OCI-LY1 (cell line): ENCODE measurements around the gene PTGR1.

Experiments used
- H2AFZ ChIP-seq: fragments of 200-600 bp; sonication (generic), shearing (Covaris generic); 2 replicates; pipeline ENCODE4 v1.6.0; 2014; ENCODE audit warnings: antibody characterized with exemption, mild to moderate bottlenecking, low read length
- H3F3A ChIP-seq: fragments of 200-600 bp; sonication (generic), shearing (Covaris generic); 2 replicates; pipeline ENCODE4 v1.6.0; 2014; ENCODE audit warnings: mild to moderate bottlenecking, antibody characterized with exemption, low read length, moderate library complexity; ENCODE audit not compliant: insufficient read depth
- H3K27ac ChIP-seq: fragments of 200-600 bp; sonication (generic); 2 replicates; pipeline ENCODE4 v1.5.1; 2014; ENCODE audit warnings: low read length, mixed run types, mild to moderate bottlenecking, low read depth; ENCODE audit not compliant: poor library complexity, severe bottlenecking
- H3K27me3 ChIP-seq: fragments of 200-600 bp; sonication (generic); 2 replicates; pipeline ENCODE4 v1.6.0; 2014; ENCODE audit warnings: antibody characterized with exemption, mild to moderate bottlenecking, low read length, moderate library complexity; ENCODE audit not compliant: insufficient read depth
- H3K36me3 ChIP-seq: fragments of 200-600 bp; sonication (generic); 2 replicates; pipeline ENCODE4 v1.6.1; 2014; ENCODE audit warnings: mild to moderate bottlenecking, antibody characterized with exemption, low read length, moderate library complexity, mixed read lengths; ENCODE audit not compliant: insufficient read depth
- H3K4me1 ChIP-seq: fragments of 200-600 bp; sonication (generic); 2 replicates; pipeline ENCODE4 v1.5.1; 2014; ENCODE audit warnings: mild to moderate bottlenecking, low read length, moderate library complexity; ENCODE audit not compliant: insufficient read depth, severe bottlenecking
- H3K4me2 ChIP-seq: fragments of 200-600 bp; sonication (generic), shearing (Covaris generic); 2 replicates; pipeline ENCODE4 v1.6.1; 2014; ENCODE audit warnings: low read length
- H3K4me3 ChIP-seq: fragments of 200-600 bp; sonication (generic); 2 replicates; pipeline ENCODE4 v1.5.1; 2014; ENCODE audit warnings: low read length, low read depth, mild to moderate bottlenecking, mixed read lengths; ENCODE audit not compliant: poor library complexity, severe bottlenecking
- H3K79me2 ChIP-seq: fragments of 200-600 bp; shearing (Covaris generic); 2 replicates; pipeline ENCODE4 v1.6.1; 2016; ENCODE audit warnings: mixed run types, low read length, mixed read lengths; ENCODE audit not compliant: insufficient read depth
- H3K9ac ChIP-seq: fragments of 200-600 bp; sonication (generic), shearing (Covaris generic); 2 replicates; pipeline ENCODE4 v1.6.1; 2014; ENCODE audit warnings: mild to moderate bottlenecking, low read length, mixed read lengths
- H3K9me2 ChIP-seq: fragments of 200-600 bp; sonication (generic), shearing (Covaris generic); 2 replicates; pipeline ENCODE4 v1.6.1; 2014; ENCODE audit warnings: low read depth, mild to moderate bottlenecking, low read length, mixed read lengths
- H3K9me3 ChIP-seq: fragments of 200-600 bp; shearing (Covaris generic); 2 replicates; pipeline ENCODE4 v1.6.1; 2014; ENCODE audit warnings: low read length, mixed read lengths
- H4K20me1 ChIP-seq: fragments of 200-600 bp; sonication (generic), shearing (Covaris generic); 2 replicates; pipeline ENCODE4 v1.6.0; 2016; ENCODE audit warnings: mild to moderate bottlenecking, low read length; ENCODE audit not compliant: insufficient read depth
- CTCF ChIP-seq: fragments of 200-600 bp; sonication (generic), shearing (Covaris generic); IDR thresholded peaks from 2 replicates; pipeline ENCODE4 v1.5.1; 2017; ENCODE audit warnings: mild to moderate bottlenecking, antibody characterized with exemption, low read length, moderate library complexity, mixed read lengths
- EZH2 ChIP-seq: fragments of 200-600 bp; sonication (generic), shearing (Covaris generic); IDR thresholded peaks from 2 replicates; pipeline ENCODE4 v1.8.0; 2017; ENCODE audit warnings: borderline replicate concordance, mixed run types, mild to moderate bottlenecking, antibody characterized with exemption, low read length, moderate library complexity, mixed read lengths

Gene PTGR1

GRCh38 chr9:111646417-111646816 lies 47.0 kb upstream of the PTGR1 start:
- H3K4me3 ChIP-seq = no peak overlapping the region
- H2AFZ ChIP-seq = no peak overlapping the region
- no peak overlapping the region for H3K27ac ChIP-seq
- no peaks in the 10 kb centered on the region for H3K9me2 ChIP-seq
- no peak overlapping the region for H3K9ac ChIP-seq
- no peak overlapping the region for H3K4me2 ChIP-seq
- H3K9me3 ChIP-seq = no peaks in the 10 kb centered on the region
- TF ChIP-seq CTCF = no peak
- TF ChIP-seq EZH2 = no peak
- no peaks in the 10 kb centered on the region for H4K20me1 ChIP-seq
- peaks cover 4% of the 10 kb centered on the region; the same call in 1 of the 2 replicates for H3K79me2 ChIP-seq
- H3K4me1 ChIP-seq = no peaks in the 10 kb centered on the region
- H3K27me3 ChIP-seq = no peaks in the 10 kb centered on the region
- no peaks in the 10 kb centered on the region for H3F3A ChIP-seq
- peaks cover 69% of the 10 kb centered on the region for H3K36me3 ChIP-seq

- no peak overlapping the region for H3K4me2 ChIP-seq
- H3K9me2 ChIP-seq = no peaks in the 10 kb centered on the region
- H3K36me3 ChIP-seq = peaks cover 68% of the 10 kb centered on the region
- no peaks in the 10 kb centered on the region for H3K9me3 ChIP-seq
- no peak overlapping the region for H3K9ac ChIP-seq
- H3K4me1 ChIP-seq = no peaks in the 10 kb centered on the region
- H3K79me2 ChIP-seq = peaks cover 4% of the 10 kb centered on the region; the same call in 1 of the 2 replicates
- TF ChIP-seq CTCF = no peak
- TF ChIP-seq EZH2 = no peak
- H3F3A ChIP-seq = no peaks in the 10 kb centered on the region
- H3K27me3 ChIP-seq = no peaks in the 10 kb centered on the region
- no peak overlapping the region for H3K4me3 ChIP-seq
- H4K20me1 ChIP-seq = no peaks in the 10 kb centered on the region
- no peak overlapping the region for H3K27ac ChIP-seq
- no peak overlapping the region for H2AFZ ChIP-seq
Observed at GRCh38 chr9:111645806-111646205, 46.4 kb upstream of the PTGR1 start.

- no peaks in the 10 kb centered on the region for H3K27me3 ChIP-seq
- no peak overlapping the region for H3K27ac ChIP-seq
- H3K9ac ChIP-seq = no peak overlapping the region
- no peak overlapping the region for H3K4me2 ChIP-seq
- H4K20me1 ChIP-seq = no peaks in the 10 kb centered on the region
- H2AFZ ChIP-seq = no peak overlapping the region
- H3K36me3 ChIP-seq = peaks cover 54% of the 10 kb centered on the region
- H3F3A ChIP-seq = no peaks in the 10 kb centered on the region
- no peaks in the 10 kb centered on the region for H3K9me2 ChIP-seq
- TF ChIP-seq EZH2 = no peak
- no peak for TF ChIP-seq CTCF
- H3K4me3 ChIP-seq = no peak overlapping the region
- no peaks in the 10 kb centered on the region for H3K4me1 ChIP-seq
- H3K9me3 ChIP-seq = no peaks in the 10 kb centered on the region
- H3K79me2 ChIP-seq = peaks cover 8% of the 10 kb centered on the region
Observed at GRCh38 chr9:111644195-111644772, 44.8 kb upstream of the PTGR1 start.
